HFF-Myc (cell line): ENCODE results near the gene ARID2.

ENCODE experiments used
- DNase-seq: peaks from one replicate; pipeline ENCODE4 v3.0.0-alpha.2; 2011; ENCODE audit warnings: low read depth; ENCODE audit errors: extremely low read depth
- H3K4me3 ChIP-seq: replicated peaks from 2 replicates; pipeline ENCODE4 v1.5.1; 2011; ENCODE audit warnings: low read depth, mild to moderate bottlenecking, control low read depth, low read length
- TF ChIP-seq, protein P1 (sequence below): IDR thresholded peaks from 2 replicates; pipeline ENCODE4 v1.5.1; 2012; ENCODE audit warnings: mild to moderate bottlenecking, low read depth, low read length, control low read depth; ENCODE audit errors: missing control alignments

The ARID2 gene

DNA sequence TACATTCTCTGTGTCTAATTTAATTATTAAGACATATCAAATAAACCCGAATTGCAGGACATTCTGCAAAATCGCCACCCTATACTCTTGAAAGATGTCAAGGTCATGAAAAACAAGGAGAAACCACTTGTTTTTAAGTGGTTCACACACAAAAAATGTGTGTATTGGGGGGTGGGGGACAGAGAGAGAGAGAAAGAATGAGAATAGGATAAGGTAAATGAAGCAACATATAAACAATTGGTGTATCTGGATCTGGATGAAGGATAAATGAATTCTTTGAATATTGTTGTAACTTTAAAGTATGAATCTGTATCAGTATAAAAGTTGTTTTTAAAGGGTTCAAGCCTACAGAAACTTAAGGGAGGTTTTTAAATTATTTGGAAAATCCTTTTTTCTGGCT, 72.1 kb downstream of the ARID2 start:
- TF ChIP-seq, protein P1, sequence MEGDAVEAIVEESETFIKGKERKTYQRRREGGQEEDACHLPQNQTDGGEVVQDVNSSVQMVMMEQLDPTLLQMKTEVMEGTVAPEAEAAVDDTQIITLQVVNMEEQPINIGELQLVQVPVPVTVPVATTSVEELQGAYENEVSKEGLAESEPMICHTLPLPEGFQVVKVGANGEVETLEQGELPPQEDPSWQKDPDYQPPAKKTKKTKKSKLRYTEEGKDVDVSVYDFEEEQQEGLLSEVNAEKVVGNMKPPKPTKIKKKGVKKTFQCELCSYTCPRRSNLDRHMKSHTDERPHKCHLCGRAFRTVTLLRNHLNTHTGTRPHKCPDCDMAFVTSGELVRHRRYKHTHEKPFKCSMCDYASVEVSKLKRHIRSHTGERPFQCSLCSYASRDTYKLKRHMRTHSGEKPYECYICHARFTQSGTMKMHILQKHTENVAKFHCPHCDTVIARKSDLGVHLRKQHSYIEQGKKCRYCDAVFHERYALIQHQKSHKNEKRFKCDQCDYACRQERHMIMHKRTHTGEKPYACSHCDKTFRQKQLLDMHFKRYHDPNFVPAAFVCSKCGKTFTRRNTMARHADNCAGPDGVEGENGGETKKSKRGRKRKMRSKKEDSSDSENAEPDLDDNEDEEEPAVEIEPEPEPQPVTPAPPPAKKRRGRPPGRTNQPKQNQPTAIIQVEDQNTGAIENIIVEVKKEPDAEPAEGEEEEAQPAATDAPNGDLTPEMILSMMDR = no peak
- DNase-seq = no peak
- no peak overlapping the region for H3K4me3 ChIP-seq

- no peak for DNase-seq
- TF ChIP-seq, protein P1 = no peak
- no peak overlapping the region for H3K4me3 ChIP-seq
Observed at GRCh38 chr12:45803111-45803510, 73.6 kb downstream of the ARID2 start.

DNA sequence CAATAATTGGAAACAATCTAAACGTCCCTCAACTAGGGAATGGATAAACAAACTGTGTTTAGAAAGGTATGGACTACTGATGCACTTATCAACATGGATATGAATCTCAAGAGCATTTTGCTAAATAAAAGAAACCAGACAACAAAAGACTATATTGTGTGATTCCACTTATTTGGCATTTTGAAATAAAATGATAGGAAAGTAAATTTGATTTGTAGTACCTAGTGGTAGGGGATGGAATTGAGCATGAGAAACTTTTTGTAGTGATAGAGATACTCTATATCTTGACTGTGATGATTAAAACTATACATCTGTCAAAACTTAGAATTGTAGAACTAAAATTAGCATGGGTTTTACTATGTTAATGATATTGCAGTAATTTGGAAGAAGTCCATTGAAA, 87.1 kb downstream of the ARID2 start:
- TF ChIP-seq, protein P1 = no peak
- H3K4me3 ChIP-seq = no peak overlapping the region
- no peak for DNase-seq

- H3K4me3 ChIP-seq = no peak overlapping the region
- DNase-seq = no peak
- TF ChIP-seq, protein P1 = no peak
Observed at GRCh38 chr12:45827974-45828373, 98.5 kb downstream of the ARID2 start.

DNA sequence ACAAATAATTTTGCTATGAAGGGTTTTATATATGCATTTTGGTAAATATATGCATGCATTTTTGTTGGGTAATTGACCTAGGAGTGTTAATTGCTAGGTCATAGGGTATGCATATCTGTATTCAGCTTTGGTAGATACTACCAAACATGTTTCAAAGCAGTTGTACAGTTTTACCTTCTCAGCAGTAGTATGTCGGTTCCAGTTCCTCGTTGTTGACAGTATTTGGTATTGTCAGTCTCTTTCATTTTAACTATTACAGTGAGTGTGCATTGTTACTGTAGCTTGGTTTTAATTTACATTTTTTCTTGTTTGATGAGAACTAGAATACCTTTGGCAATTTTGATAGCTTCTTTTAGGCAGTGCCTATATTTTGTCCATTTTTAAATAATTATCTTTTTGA, 98.9 kb downstream of the ARID2 start:
- DNase-seq = no peak
- TF ChIP-seq, protein P1 = no peak
- no peak overlapping the region for H3K4me3 ChIP-seq

- TF ChIP-seq, protein P1 = no peak
- no peak overlapping the region for H3K4me3 ChIP-seq
- no peak for DNase-seq
Observed at GRCh38 chr12:45831590-45831989, 102.1 kb downstream of the ARID2 start.

DNA sequence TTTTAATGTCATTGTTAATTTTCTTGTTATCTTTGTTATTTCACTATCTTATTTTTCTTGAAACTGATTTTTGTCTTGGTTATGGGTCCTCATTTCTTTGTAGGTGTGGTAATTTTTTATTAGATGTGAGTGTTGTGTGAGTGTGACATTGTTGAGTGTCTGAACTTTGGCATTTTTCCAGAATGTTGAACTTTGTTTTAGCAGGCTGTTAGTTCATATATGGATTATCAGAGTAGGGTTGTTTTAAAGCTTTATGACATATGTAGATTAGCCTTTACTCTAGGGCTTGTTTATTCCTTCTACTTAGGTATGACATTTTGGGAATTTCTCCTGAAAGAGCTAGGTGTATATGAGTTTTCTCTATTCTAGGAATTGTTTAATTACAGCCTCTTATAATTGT, 103.9 kb downstream of the ARID2 start:
- H3K4me3 ChIP-seq = no peak overlapping the region
- no peak for DNase-seq
- TF ChIP-seq, protein P1 = no peak
